ENCODE results near the gene TSPEAR. TPM values are rescaled to one million over a fixed set of nuclear protein-coding genes. Genes with fewer than 3 reads are reported as not detected.
"Not testable (repeated sequence)": the region's sequence is repeated elsewhere in the genome, so short reads cannot be mapped to it uniquely, and the experiment has no call there.

Gene TSPEAR
- total RNA-seq, 1 donor from 2014 or later: not detected

DNA sequence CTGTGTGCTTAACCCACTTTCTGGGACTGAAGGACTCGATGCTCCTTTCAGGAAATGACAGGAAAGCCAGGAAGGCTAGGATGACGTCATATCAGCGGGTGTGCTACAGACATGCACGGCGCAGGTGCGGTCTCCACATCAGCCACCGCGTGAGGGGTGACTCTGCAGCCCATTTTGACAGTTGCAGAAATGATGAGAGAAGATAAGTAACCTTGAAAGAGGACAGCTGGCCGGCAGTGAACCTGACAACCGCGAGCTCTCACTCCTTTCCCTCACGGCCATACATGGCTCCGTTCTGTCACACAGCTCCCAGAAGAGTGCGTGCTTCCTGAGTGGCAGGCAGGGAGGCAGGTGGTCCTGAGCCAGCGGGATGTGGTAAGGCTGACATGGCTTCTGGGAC, 129.3 kb downstream of the TSPEAR start:
- Mint-ChIP-seq H3K27ac (no peak overlapping the region), H3K27me3 (peaks cover 15% of the 10 kb centered on the region), H3K4me3 (ENCODE audit: low read depth) (no peak overlapping the region), H3K4me1 (ENCODE audit: low read depth) (no peaks in the 10 kb centered on the region), H3K36me3 (ENCODE audit: insufficient read depth) (peaks cover 2% of the 10 kb centered on the region), H3K9me3 (ENCODE audit: low read depth) (peaks cover 23% of the 10 kb centered on the region)
- no peak for DNase-seq (ENCODE audit: low spot score, unreplicated experiment)
- TF ChIP-seq CTCF (IDR thresholded peaks at IDR 0.05; ENCODE audit: unreplicated experiment): no peak

DNA sequence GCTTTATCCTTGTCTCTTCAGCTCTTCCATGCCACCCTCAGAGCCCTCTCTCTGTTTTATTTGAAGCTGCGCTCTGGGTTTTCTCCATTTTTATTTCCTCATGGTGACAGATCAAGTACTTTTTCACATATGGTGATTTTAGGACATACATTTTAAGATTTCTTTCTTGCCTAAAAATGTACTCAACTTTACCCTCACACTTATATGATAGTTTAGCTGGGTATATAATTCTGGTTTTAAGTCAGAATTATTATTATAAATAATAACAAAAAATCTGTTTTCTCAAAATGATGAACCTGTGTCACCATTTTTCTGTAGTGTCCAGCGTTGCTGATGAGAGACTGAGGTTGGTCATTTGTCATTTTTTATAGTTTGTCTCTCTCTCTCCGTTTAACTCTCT, 130.2 kb downstream of the TSPEAR start:
- Mint-ChIP-seq H3K27ac (no peak overlapping the region), H3K9me3 (ENCODE audit: low read depth) (peaks cover 20% of the 10 kb centered on the region), H3K36me3 (ENCODE audit: insufficient read depth) (peaks cover 2% of the 10 kb centered on the region), H3K4me3 (ENCODE audit: low read depth) (no peak overlapping the region), H3K4me1 (ENCODE audit: low read depth) (no peaks in the 10 kb centered on the region), H3K27me3 (peaks cover 12% of the 10 kb centered on the region)
- TF ChIP-seq CTCF (IDR thresholded peaks at IDR 0.05; ENCODE audit: unreplicated experiment): no peak
- no peak for DNase-seq (ENCODE audit: low spot score, unreplicated experiment)

GRCh38 chr21:44580231-44580821, 131.0 kb downstream of the TSPEAR start, which contains the start of gene KRTAP10-5:
KRTAP10-5 (minus strand) TSS chr21:44580604; CDS start chr21:44580578, 26 bp downstream.
- not testable (repeated sequence) for H3K27me3 Mint-ChIP-seq; H3K4me3 Mint-ChIP-seq (ENCODE audit: low read depth); H3K36me3 Mint-ChIP-seq (ENCODE audit: insufficient read depth); H3K27ac Mint-ChIP-seq; H3K4me1 Mint-ChIP-seq (ENCODE audit: low read depth); DNase-seq (ENCODE audit: low spot score, unreplicated experiment)
- H3K9me3 Mint-ChIP-seq (ENCODE audit: low read depth): peaks cover 20% of the 10 kb centered on the region

DNA sequence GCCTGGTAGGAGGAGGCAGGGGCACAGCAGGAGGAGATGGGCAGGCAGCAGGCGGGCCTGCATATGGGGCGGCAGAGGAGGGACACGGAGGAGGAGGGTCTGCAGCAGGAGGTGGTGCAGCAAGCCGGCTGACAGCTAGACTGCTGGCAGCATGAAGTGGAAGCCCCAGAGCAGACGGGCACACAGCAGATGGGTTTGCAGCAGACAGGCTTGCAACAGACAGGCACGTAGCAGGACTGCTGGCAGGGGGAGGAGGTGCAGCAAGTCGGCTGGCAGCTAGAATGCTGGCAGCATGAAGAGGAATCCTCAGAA, 131.6 kb downstream of the TSPEAR start:
- Mint-ChIP-seq H3K4me1 (ENCODE audit: low read depth) (peaks cover 2% of the 10 kb centered on the region), H3K9me3 (ENCODE audit: low read depth) (peaks cover 20% of the 10 kb centered on the region), H3K27me3 (peaks cover 6% of the 10 kb centered on the region), H3K36me3 (ENCODE audit: insufficient read depth) (peaks cover 2% of the 10 kb centered on the region), H3K4me3 (ENCODE audit: low read depth) (no peak overlapping the region), H3K27ac (no peak overlapping the region)
- DNase-seq (ENCODE audit: low spot score, unreplicated experiment): no peak
- TF ChIP-seq CTCF (IDR thresholded peaks at IDR 0.05; ENCODE audit: unreplicated experiment): no peak

- no peak overlapping the region for H3K27ac Mint-ChIP-seq
- H3K27me3 Mint-ChIP-seq: peaks cover 6% of the 10 kb centered on the region
- H3K36me3 Mint-ChIP-seq (ENCODE audit: insufficient read depth): peaks cover 2% of the 10 kb centered on the region
- H3K4me3 Mint-ChIP-seq (ENCODE audit: low read depth): no peak overlapping the region
- no peak for TF ChIP-seq CTCF (IDR thresholded peaks at IDR 0.05; ENCODE audit: unreplicated experiment)
- peaks cover 20% of the 10 kb centered on the region for H3K9me3 Mint-ChIP-seq (ENCODE audit: low read depth)
- H3K4me1 Mint-ChIP-seq (ENCODE audit: low read depth): peaks cover 3% of the 10 kb centered on the region
- no peak for DNase-seq (ENCODE audit: low spot score, unreplicated experiment)
These were observed 132.1 kb downstream of the TSPEAR start for GRCh38 chr21:44579056-44579832.
